Ascending aorta (tissue), 2 donors: ENCODE measurements around the gene C17orf75. TPM values are rescaled to one million over a fixed set of nuclear protein-coding genes. Genes with fewer than 3 reads are reported as not detected.

Source experiments
- DNase-seq, 2 donors: peaks; one replicate each; pipeline ENCODE4 v3.0.0-alpha.2; 2019; ENCODE audit warnings: low spot score in 2 of 2
- H3K27ac ChIP-seq, 2 donors: fragments of 200-600 bp; sonication (generic); one replicate each; pipeline ENCODE4 v1.5.1; 2016 to 2017; ENCODE audit warnings: mild to moderate bottlenecking in 1 of 2
- H3K27me3 ChIP-seq: fragments of 200-600 bp; sonication (generic); one replicate; pipeline ENCODE4 v1.5.1; 2017
- H3K36me3 ChIP-seq, 2 donors: fragments of 200-600 bp; sonication (generic); one replicate each; pipeline ENCODE4 v1.5.1; 2016
- H3K4me1 ChIP-seq, 2 donors: fragments of 200-600 bp; sonication (generic); one replicate each; pipeline ENCODE4 v1.5.1; 2016 to 2017; ENCODE audit warnings: mild to moderate bottlenecking in 1 of 2
- H3K4me3 ChIP-seq, 2 donors: fragments of 200-600 bp; sonication (generic); one replicate each; pipeline ENCODE4 v1.5.1; 2016 to 2017; ENCODE audit warnings: mild to moderate bottlenecking in 1 of 2
- H3K9me3 ChIP-seq, 2 donors: fragments of 200-600 bp; sonication (generic); one replicate each; pipeline ENCODE4 v1.5.1; 2016
- CTCF ChIP-seq, 3 experiments: fragments of 200-600 bp in 2 of 3; fragments of 450-650 bp in 1 of 3; sonication (generic) in 2 of 3; IDR thresholded peaks; one replicate each; pipeline ENCODE4 v1.5.1; 2016 to 2019; ENCODE audit warnings: antibody characterized with exemption in 3 of 3, mild to moderate bottlenecking in 1 of 3, moderate library complexity in 1 of 3
- intact Hi-C: fragments of 100-400 bp; cut with DNase I; formaldehyde crosslinking; loops from one replicate; pipeline ENCODE4 v1.15.1; 2023
- total RNA-seq: library from RNA; depleted of rRNA; stranded (reverse); fragments of >200 nt; gene quantifications from one replicate; pipeline ENCODE4 v1.1.0, GENCODE V29; 2016

Gene C17orf75
- total RNA-seq, 1 donor from 2014 or later: 15.5 TPM

- H3K27me3 ChIP-seq: no peaks in the 10 kb centered on the region
- no peaks in the 10 kb centered on the region for H3K9me3 ChIP-seq
- DNase-seq: no peak
- peak overlapping the region; percentile 67 to 80 for H3K27ac ChIP-seq
- H3K36me3 ChIP-seq: peaks cover 7 to 12% of the 10 kb centered on the region in 2 donors
- H3K4me3 ChIP-seq: peak overlapping the region; percentile 71 to 86
- intact Hi-C loops: no loop called here
- no peak for TF ChIP-seq CTCF (IDR thresholded peaks at IDR 0.05)
- H3K4me1 ChIP-seq: peaks cover 0 to 9% of the 10 kb centered on the region in 2 donors
Observed at GRCh38 chr17:32341141-32341856, 674 bp downstream of the C17orf75 start.

- intact Hi-C loops: no loop called here
- Histone ChIP-seq H3K4me1 (no peaks in the 10 kb centered on the region), H3K27me3 (no peaks in the 10 kb centered on the region), H3K4me3 (no peak overlapping the region), H3K36me3 (peaks cover 30 to 33% of the 10 kb centered on the region in 2 donors), H3K27ac (no peak overlapping the region), H3K9me3 (no peaks in the 10 kb centered on the region)
- peak in 1 of 2 donors; percentile 1 for DNase-seq
- TF ChIP-seq CTCF (IDR thresholded peaks at IDR 0.05): no peak
Observed at GRCh38 chr17:32335687-32336086, 6.3 kb downstream of the C17orf75 start.

GRCh38 chr17:32335046-32335445, 6.9 kb downstream of the C17orf75 start:
- intact Hi-C loops: no loop called here
- Histone ChIP-seq H3K9me3 (no peaks in the 10 kb centered on the region), H3K27ac (no peak overlapping the region), H3K36me3 (peaks cover 30 to 33% of the 10 kb centered on the region in 2 donors), H3K4me1 (no peaks in the 10 kb centered on the region), H3K27me3 (no peaks in the 10 kb centered on the region), H3K4me3 (no peak overlapping the region)
- TF ChIP-seq CTCF (IDR thresholded peaks at IDR 0.05): no peak
- no peak for DNase-seq

- Histone ChIP-seq H3K4me1 (no peaks in the 10 kb centered on the region), H3K27me3 (no peaks in the 10 kb centered on the region), H3K36me3 (peaks cover 27 to 33% of the 10 kb centered on the region in 2 donors), H3K9me3 (no peaks in the 10 kb centered on the region), H3K4me3 (no peak overlapping the region), H3K27ac (no peak overlapping the region)
- no peak for TF ChIP-seq CTCF (IDR thresholded peaks at IDR 0.05)
- intact Hi-C loops: no loop called here
- DNase-seq: peak in 1 of 2 donors; percentile 15
Observed at GRCh38 chr17:32333187-32333586, 8.8 kb downstream of the C17orf75 start.

GRCh38 chr17:32331243-32332040, 10.5 kb downstream of the C17orf75 start:
- no peak overlapping the region for H3K4me3 ChIP-seq
- H3K36me3 ChIP-seq: peaks cover 20 to 27% of the 10 kb centered on the region in 2 donors
- H3K9me3 ChIP-seq: no peaks in the 10 kb centered on the region
- intact Hi-C loops: no loop called here
- no peaks in the 10 kb centered on the region for H3K4me1 ChIP-seq
- H3K27ac ChIP-seq: no peak overlapping the region
- no peaks in the 10 kb centered on the region for H3K27me3 ChIP-seq
- DNase-seq: no peak
- TF ChIP-seq CTCF (IDR thresholded peaks at IDR 0.05): no peak
